ENCODE results near the gene CTSG.
"Not testable (repeated sequence)": the region's sequence is repeated elsewhere in the genome, so short reads cannot be mapped to it uniquely, and the experiment has no call there.

Gene CTSG

GRCh38 chr14:24576182-24576581 is at the start of gene CTSG:
Gene CTSG (minus strand): TSS chr14:24576250. CDS start chr14:24576223, 27 bp downstream.
- DNase-seq, result no peak

GRCh38 chr14:24613747-24614146 is 37.7 kb upstream of the CTSG start:
- no peak for DNase-seq

- DNase-seq, result no peak
These were observed 37.2 kb upstream of the CTSG start for GRCh38 chr14:24613241-24613640.

GRCh38 chr14:24612196-24612595 is 36.1 kb upstream of the CTSG start:
- DNase-seq, result no peak

GRCh38 chr14:24609655-24610344 is 33.8 kb upstream of the CTSG start, which contains the start of gene GZMH:
Gene GZMH (minus strand): TSS chr14:24609685. CDS start chr14:24609613, 72 bp downstream.
- DNase-seq, result no peak

GRCh38 chr14:24607635-24608514 is 31.8 kb upstream of the CTSG start:
- DNase-seq, result no peak

GRCh38 chr14:24607081-24607480 is 31.0 kb upstream of the CTSG start:
- no peak for DNase-seq

- no peak for DNase-seq
These were observed 30.2 kb upstream of the CTSG start for GRCh38 chr14:24606297-24606696.

GRCh38 chr14:24605435-24606190 is 29.6 kb upstream of the CTSG start:
- no peak for DNase-seq

GRCh38 chr14:24597403-24597802 is 21.4 kb upstream of the CTSG start:
- no peak for DNase-seq

- DNase-seq, result no peak
These were observed 19.2 kb upstream of the CTSG start for GRCh38 chr14:24595073-24595808.

GRCh38 chr14:24591004-24591403 is 15.0 kb upstream of the CTSG start:
- not testable (repeated sequence) for DNase-seq

GRCh38 chr14:24584402-24584801 is 8.4 kb upstream of the CTSG start:
- DNase-seq, result not testable (repeated sequence)

- DNase-seq, result no peak
These were observed 2.5 kb upstream of the CTSG start for GRCh38 chr14:24578558-24578957.

- DNase-seq, result no peak
These were observed 721 bp upstream of the CTSG start for GRCh38 chr14:24576771-24577170.

GRCh38 chr14:24574206-24574774 is 1.8 kb downstream of the CTSG start:
- no peak for DNase-seq

GRCh38 chr14:24566318-24566717 is 9.7 kb downstream of the CTSG start:
- DNase-seq, result no peak

GRCh38 chr14:24565766-24566165 is 10.3 kb downstream of the CTSG start:
- DNase-seq, result no peak

- DNase-seq, result no peak
These were observed 12.5 kb downstream of the CTSG start for GRCh38 chr14:24563505-24563904.

- DNase-seq, result no peak
These were observed 19.3 kb downstream of the CTSG start for GRCh38 chr14:24556756-24557155.

GRCh38 chr14:24549064-24549463 is 27.0 kb downstream of the CTSG start:
- not testable (repeated sequence) for DNase-seq

GRCh38 chr14:24542346-24542936 is 33.6 kb downstream of the CTSG start:
- no peak for DNase-seq

Data from NCI-H1436 (cell line).